Neural crest cell (in vitro differentiated cells): ENCODE results near the gene ITFG2. TPM values are rescaled to one million over a fixed set of nuclear protein-coding genes. Genes with fewer than 3 reads are reported as not detected.
A peak's percentile ranks its signal among the peaks of the same experiment; 100 is the strongest.

Experiments used
- DNase-seq: peaks from one replicate; pipeline ENCODE4 v3.0.0; 2021; ENCODE audit warnings: low read depth, mixed read lengths, low spot score
- H3K27ac Mint-ChIP-seq: one replicate; pipeline ENCODE4 v1.8.0; 2021; ENCODE audit warnings: mild to moderate bottlenecking, mixed read lengths; ENCODE audit not compliant: unreplicated experiment
- H3K27me3 Mint-ChIP-seq: 2 replicates; pipeline ENCODE4 v1.8.0; 2021; ENCODE audit warnings: low read depth, mild to moderate bottlenecking, mixed read lengths
- H3K36me3 Mint-ChIP-seq: 2 replicates; pipeline ENCODE4 v1.8.0; 2021; ENCODE audit warnings: low read depth, mild to moderate bottlenecking, mixed read lengths
- H3K4me1 Mint-ChIP-seq: 2 replicates; pipeline ENCODE4 v1.8.0; 2021; ENCODE audit warnings: mixed read lengths
- H3K4me3 Mint-ChIP-seq: one replicate; pipeline ENCODE4 v1.8.0; 2021; ENCODE audit warnings: mild to moderate bottlenecking, mixed read lengths
- H3K9me3 Mint-ChIP-seq: 2 replicates; pipeline ENCODE4 v1.8.0; 2021; ENCODE audit warnings: mixed read lengths
- total RNA-seq: library from RNA; stranded (reverse); gene quantifications from 2 replicates; pipeline ENCODE4 v1.2.1, GENCODE V29; 2021
- TF ChIP-seq, protein P1 (sequence below): fragments of 200-600 bp; sonication (generic); conservative IDR thresholded peaks from 2 replicates; pipeline ENCODE4 v1.5.0; 2021; ENCODE audit warnings: antibody characterized with exemption, mild to moderate bottlenecking

Gene ITFG2
- total RNA-seq, 1 donor from 2014 or later: 43.5 TPM

DNA sequence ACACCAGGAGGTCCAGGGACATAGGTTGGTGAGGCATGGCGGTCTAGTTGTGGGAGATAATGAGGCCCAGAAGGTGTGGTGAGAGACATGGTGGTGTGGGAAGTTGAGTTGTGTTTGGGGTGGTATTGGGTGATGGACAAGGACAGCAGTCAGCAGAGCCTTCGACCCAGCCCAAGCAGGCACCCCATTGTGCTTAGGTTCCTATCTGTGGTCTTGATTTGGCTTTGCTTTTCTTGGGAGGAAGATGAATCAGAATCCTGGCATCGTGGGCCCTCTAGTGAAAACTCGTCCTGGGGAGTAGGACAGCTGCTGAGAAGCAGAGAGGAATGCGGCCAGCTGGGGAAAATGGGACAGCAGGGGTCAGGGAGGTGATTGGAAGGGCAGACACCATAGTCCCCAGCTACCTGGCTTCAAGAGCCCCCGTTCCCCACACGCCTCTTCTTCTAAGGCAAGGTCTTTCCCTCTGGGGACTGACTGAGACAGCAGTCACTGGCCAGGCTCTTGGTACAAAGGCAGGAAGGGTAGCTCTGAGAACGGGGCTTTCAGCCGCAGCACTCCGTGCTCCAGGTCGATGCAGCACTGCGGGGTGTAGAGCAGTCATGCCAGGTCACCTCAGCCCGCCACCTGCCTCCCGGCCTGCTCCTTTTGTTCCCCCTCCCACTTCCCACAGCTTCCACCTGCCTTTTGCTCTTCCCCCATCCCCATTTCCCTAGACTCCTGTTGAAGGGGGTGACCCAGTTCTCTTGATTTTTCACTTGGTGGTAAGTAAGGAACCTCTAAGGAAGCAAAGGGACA is 14.4 kb downstream of the ITFG2 start:
- H3K27me3 Mint-ChIP-seq: no peaks in the 10 kb centered on the region
- no peak overlapping the region for H3K4me3 Mint-ChIP-seq
- TF ChIP-seq, protein P1, sequence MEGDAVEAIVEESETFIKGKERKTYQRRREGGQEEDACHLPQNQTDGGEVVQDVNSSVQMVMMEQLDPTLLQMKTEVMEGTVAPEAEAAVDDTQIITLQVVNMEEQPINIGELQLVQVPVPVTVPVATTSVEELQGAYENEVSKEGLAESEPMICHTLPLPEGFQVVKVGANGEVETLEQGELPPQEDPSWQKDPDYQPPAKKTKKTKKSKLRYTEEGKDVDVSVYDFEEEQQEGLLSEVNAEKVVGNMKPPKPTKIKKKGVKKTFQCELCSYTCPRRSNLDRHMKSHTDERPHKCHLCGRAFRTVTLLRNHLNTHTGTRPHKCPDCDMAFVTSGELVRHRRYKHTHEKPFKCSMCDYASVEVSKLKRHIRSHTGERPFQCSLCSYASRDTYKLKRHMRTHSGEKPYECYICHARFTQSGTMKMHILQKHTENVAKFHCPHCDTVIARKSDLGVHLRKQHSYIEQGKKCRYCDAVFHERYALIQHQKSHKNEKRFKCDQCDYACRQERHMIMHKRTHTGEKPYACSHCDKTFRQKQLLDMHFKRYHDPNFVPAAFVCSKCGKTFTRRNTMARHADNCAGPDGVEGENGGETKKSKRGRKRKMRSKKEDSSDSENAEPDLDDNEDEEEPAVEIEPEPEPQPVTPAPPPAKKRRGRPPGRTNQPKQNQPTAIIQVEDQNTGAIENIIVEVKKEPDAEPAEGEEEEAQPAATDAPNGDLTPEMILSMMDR: no peak
- H3K27ac Mint-ChIP-seq: peak overlapping the region; percentile 87
- no peak for DNase-seq
- H3K4me1 Mint-ChIP-seq: peaks cover 19% of the 10 kb centered on the region
- H3K9me3 Mint-ChIP-seq: no peaks in the 10 kb centered on the region
- H3K36me3 Mint-ChIP-seq: peaks cover 22% of the 10 kb centered on the region

DNA sequence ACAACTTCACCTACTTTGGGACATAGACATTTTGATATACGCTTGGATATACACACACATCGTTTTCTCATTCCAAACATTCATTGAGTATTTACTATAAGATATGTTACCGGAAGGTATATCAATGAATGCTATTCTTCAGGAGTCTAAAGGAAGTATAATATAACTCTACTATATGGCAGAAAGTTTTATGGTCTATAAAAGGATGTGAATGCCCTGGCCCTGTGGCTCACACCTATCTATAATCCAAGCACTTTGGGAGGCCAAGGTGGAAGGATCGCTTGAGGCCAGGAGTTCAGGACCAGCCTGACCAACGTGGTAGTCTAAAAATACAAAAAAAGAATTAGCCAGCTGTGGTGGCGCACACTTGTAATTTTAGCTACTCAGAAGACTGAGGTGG is 16.8 kb downstream of the ITFG2 start:
- H3K27ac Mint-ChIP-seq: no peak overlapping the region
- H3K36me3 Mint-ChIP-seq: peaks cover 23% of the 10 kb centered on the region
- H3K4me1 Mint-ChIP-seq: peaks cover 26% of the 10 kb centered on the region
- TF ChIP-seq, protein P1: no peak
- no peak for DNase-seq
- no peak overlapping the region for H3K4me3 Mint-ChIP-seq
- H3K9me3 Mint-ChIP-seq: no peaks in the 10 kb centered on the region
- H3K27me3 Mint-ChIP-seq: no peaks in the 10 kb centered on the region

DNA sequence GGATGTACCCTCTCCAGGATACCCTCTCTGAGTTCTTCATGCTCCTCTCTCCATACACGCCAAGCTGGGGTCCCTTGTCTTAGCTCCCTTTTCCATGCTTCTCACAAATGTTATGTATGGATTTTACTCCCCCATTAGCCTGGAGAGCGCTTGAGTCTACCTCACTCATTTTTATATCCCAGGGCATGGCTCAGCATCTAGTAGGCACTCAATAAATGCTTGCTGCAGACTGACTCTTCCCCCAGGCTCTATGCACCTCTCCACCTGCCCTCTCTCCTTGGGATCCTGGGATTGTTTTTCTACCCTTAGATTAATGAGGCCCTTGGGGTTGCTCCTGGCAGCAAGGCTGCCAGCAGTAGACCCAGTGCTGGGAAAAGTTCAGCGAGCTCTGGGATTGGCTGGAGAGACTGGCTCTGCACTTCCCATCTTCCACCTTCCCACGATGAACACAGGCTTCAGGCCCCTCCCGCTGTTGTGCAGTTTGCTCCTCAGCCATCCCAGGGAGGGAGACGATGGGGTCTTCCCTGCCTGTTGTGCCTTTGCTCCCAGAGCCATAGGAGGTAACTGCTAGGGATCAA is 20.2 kb downstream of the ITFG2 start:
- H3K27ac Mint-ChIP-seq: no peak overlapping the region
- H3K27me3 Mint-ChIP-seq: peaks cover 4% of the 10 kb centered on the region
- H3K9me3 Mint-ChIP-seq: no peaks in the 10 kb centered on the region
- peaks cover 15% of the 10 kb centered on the region for H3K36me3 Mint-ChIP-seq
- TF ChIP-seq, protein P1: no peak
- H3K4me3 Mint-ChIP-seq: no peak overlapping the region
- H3K4me1 Mint-ChIP-seq: peaks cover 13% of the 10 kb centered on the region
- no peak for DNase-seq

DNA sequence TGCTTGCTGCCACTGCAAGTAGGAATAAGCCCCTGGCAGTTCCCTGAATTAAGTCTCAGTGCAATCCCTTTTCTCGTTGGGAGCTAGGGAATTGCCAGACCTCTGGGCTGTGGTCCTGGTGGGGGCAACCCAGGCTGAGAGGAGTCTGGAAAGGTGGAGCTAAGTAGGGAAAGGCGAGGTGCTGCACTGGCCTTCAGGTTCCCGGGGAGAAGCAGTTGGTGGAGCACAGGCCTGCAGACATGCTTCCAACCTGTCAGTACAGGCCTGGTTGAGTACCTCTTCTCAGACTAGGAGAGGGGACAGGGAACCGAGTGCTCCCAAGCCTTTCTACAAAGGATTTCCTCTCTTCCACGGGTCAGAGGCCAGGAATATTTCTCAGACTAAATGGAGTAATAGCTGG is 20.9 kb downstream of the ITFG2 start:
- DNase-seq: no peak
- TF ChIP-seq, protein P1: no peak
- H3K9me3 Mint-ChIP-seq: no peaks in the 10 kb centered on the region
- no peak overlapping the region for H3K27ac Mint-ChIP-seq
- H3K27me3 Mint-ChIP-seq: peaks cover 4% of the 10 kb centered on the region
- peaks cover 15% of the 10 kb centered on the region for H3K36me3 Mint-ChIP-seq
- H3K4me3 Mint-ChIP-seq: no peak overlapping the region
- H3K4me1 Mint-ChIP-seq: peaks cover 13% of the 10 kb centered on the region

DNA sequence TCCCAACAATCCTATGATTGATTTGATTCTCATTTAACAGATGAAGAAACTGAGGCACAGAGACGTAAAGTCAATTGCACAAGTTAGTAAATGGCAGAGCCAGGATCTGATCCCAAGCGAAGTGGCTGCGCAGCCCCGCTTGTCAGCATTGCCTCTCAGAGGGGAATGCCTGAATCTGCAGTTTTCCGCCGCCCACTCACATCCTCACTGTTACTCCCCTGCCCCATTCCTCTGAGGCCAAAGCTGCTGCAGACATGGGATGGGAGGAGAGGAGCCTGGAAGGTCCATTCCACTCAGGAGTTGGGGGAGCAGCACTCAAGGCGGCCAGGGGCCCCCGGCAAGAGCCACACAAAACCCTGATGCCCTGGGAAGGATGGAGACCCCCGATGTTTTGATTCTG is 21.3 kb downstream of the ITFG2 start:
- Mint-ChIP-seq H3K36me3 (peaks cover 15% of the 10 kb centered on the region), H3K4me3 (no peak overlapping the region), H3K9me3 (no peaks in the 10 kb centered on the region), H3K27me3 (peaks cover 4% of the 10 kb centered on the region), H3K4me1 (peaks cover 13% of the 10 kb centered on the region), H3K27ac (no peak overlapping the region)
- TF ChIP-seq, protein P1: no peak
- no peak for DNase-seq
